ENCODE results near the gene RAC3. TPM values are rescaled to one million over a fixed set of nuclear protein-coding genes. Genes with fewer than 3 reads are reported as not detected.

The RAC3 gene
- total RNA-seq, 4 donors from 2014 or later, result 5.2 to 28.3 (median 14.6) TPM

DNA sequence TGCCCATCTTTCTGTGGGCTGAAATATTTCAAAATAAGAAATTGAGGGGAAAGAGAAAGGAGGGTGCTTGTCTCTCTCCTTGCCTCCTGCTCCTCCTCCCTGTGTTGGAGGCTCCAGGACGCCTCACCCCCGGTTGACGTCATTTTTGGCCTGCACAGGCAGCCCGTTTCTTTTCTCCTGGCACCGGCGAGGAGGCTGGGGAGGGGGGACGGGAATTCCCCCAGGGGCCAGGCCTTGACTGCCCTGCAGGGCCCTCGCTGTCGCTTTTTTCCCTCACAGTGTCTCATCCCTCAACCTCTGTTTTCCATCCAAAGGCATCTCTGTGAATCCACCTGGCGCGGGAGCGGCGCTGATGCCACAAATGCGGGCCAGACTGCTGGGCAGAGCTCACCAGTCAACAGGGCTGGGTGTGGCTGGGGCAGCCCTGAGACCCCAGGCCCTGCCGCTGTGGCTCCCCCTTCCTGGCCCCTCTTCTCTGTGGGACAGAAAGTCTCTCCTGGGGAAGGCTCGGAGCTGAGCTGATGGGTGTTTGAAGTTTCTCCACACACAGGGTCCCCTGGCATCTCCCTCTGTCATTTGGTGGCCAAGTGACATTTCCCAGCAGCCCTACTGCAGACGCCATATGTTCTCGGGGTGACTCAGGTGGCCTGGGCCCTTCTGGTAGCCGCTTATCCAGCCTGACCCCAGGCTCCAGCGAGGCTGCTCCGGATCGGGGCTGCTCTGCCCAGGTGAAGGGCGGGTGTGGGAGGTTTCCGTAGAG is 24.8 kb upstream of the RAC3 start:
- TF ChIP-seq CTCF (IDR thresholded peaks at IDR 0.05; ENCODE audit: low read depth), result no peak

- TF ChIP-seq CTCF (IDR thresholded peaks at IDR 0.05; ENCODE audit: low read depth), result no peak
Measured at GRCh38 chr17:82007228-82007494, 24.3 kb upstream of the RAC3 start.

GRCh38 chr17:82007495-82008257 is 23.8 kb upstream of the RAC3 start:
- no peak for TF ChIP-seq CTCF (IDR thresholded peaks at IDR 0.05; ENCODE audit: low read depth)

GRCh38 chr17:82008258-82008940 is 23.1 kb upstream of the RAC3 start:
- TF ChIP-seq CTCF (IDR thresholded peaks at IDR 0.05; ENCODE audit: low read depth), result no peak

GRCh38 chr17:82008941-82009405 is 22.5 kb upstream of the RAC3 start:
- no peak for TF ChIP-seq CTCF (IDR thresholded peaks at IDR 0.05; ENCODE audit: low read depth)

GRCh38 chr17:82009413-82009812 is 22.1 kb upstream of the RAC3 start:
- TF ChIP-seq CTCF (IDR thresholded peaks at IDR 0.05; ENCODE audit: low read depth), result no peak

Data from subcutaneous adipose tissue (tissue), 4 donors.